Pancreas (tissue), 10 donors: Measurements from ENCODE around the gene DOK5. TPM values are rescaled to one million over a fixed set of nuclear protein-coding genes. Genes with fewer than 3 reads are reported as not detected.
A peak's percentile ranks its signal among the peaks of the same experiment; 100 is the strongest.

Experiments used
- ATAC-seq, 4 donors: fragments of 200-7000 bp; cut with Tn5 transposase; one replicate each; pipeline versions ENCODE4 v1.8.0 to v1.9.1; 2020; ENCODE audit warnings: mild to moderate bottlenecking in 4 of 4, moderate library complexity in 4 of 4
- DNase-seq, 6 donors: peaks; one replicate each; pipeline ENCODE4 v3.0.0-alpha.2; 2020
- FAIRE-seq: peaks from 2 replicates; lab custom pipeline; 2012; peaks lifted over from hg19 to GRCh38; lab: Jason Lieb, UNC
- H3K27ac ChIP-seq, 4 donors: fragments of 200-600 bp; sonication (generic); 1 replicate in 3 of 4; 2 replicates in 1 of 4; pipeline versions ENCODE4 v1.5.0 to v1.8.0; 2020
- H3K27me3 ChIP-seq, 4 donors: fragments of 200-600 bp; one replicate each; pipeline ENCODE4 v1.8.0; 2021
- H3K36me3 ChIP-seq, 3 donors: fragments of 200-600 bp; sonication (generic) in 1 of 3; one replicate each; pipeline versions ENCODE4 v1.5.0 to v1.8.0; 2020 to 2021
- H3K4me1 ChIP-seq, 3 donors: fragments of 200-600 bp; one replicate each; pipeline ENCODE4 v1.8.0; 2021
- H3K4me3 ChIP-seq, 4 donors: fragments of 200-600 bp; sonication (generic) in 2 of 4; one replicate each; pipeline versions ENCODE4 v1.5.0 to v1.8.0; 2020 to 2021
- H3K9me3 ChIP-seq, 4 donors: fragments of 200-600 bp; one replicate each; pipeline ENCODE4 v1.8.0; 2021
- WGBS, 2 donors: extraction: QIAGEN DNeasy Blood & Tissue Kit; methylation state at CpG; one replicate each; pipeline ENCODE4 v1.1.7; 2013; 5-methylcytosine and 5-hydroxymethylcytosine counted together
- intact Hi-C, 3 donors: fragments of 100-400 bp; cut with DNase I; formaldehyde crosslinking; loops; one replicate each; pipeline versions ENCODE4 v1.11.1 to v1.14.2; 2022
- polyA plus RNA-seq, 2 donors: library from polyadenylated mRNA; stranded (reverse); fragments of 200-250 nt; gene quantifications; one replicate each; pipeline ENCODE4 v1.2.3, GENCODE V29; 2013
- total RNA-seq, 6 donors: library from RNA; stranded (reverse); fragmentation: NEBNext Ultra II Directional in 4 of 6; extraction: Animal tissue kit (Norgen Biotek cat#: 25700) in 4 of 6; gene quantifications; one replicate each; pipeline versions ENCODE4 v1.2.1 to v1.2.4, GENCODE V29; 2021 to 2023
- TF ChIP-seq, protein P1 (sequence below), 4 donors: fragments of 200-600 bp; sonication (generic) in 3 of 4; IDR thresholded peaks; one replicate each; pipeline versions ENCODE4 v1.5.0 to v1.8.0; 2021; ENCODE audit warnings: antibody characterized with exemption in 4 of 4
- donor health status: healthy with polysubstance abuse.
- donor health status: DM: no; HTN: no; CAD: no; lungs with moderate emphysema.
- donor health status: DM: no; HTN: no; CAD: no.
- donor health status: control.
- donor health status: control.
- donor health status: Bipolar disorder and iron deficiency.
- donor health status: DM: yes; HTN: yes; CAD: no.
- donor health status: DM: no; HTN: no; CAD: no.
- donor health status: DM: no; HTN: no; CAD: no.
- donor health status: DM: yes; HTN: yes; CAD: no.

The DOK5 gene
- total and polyA plus RNA-seq, 8 donors: 0.24 to 1.2 (median 0.51) TPM

DNA sequence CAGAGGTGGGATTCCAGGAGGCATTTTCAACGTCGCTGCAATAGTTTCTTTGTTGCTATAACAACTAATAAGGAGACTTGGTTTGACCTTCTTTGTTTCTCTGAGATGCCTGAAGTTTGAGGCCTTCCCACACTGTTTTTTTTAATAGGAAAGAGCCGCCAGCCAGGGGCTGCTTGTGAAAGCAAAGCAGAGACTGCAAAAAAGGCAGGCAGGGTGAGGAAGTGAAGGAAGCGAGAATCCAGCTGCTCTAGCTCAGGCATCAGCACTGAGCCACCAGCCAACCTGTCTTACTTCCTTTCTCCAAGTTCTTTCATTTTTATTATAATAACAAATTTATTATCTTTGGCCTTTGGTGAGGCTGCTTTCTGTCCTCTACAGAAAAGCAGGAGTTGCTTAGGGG, 179.1 kb downstream of the DOK5 start:
- intact Hi-C loops: no loop called here
- TF ChIP-seq, protein P1, sequence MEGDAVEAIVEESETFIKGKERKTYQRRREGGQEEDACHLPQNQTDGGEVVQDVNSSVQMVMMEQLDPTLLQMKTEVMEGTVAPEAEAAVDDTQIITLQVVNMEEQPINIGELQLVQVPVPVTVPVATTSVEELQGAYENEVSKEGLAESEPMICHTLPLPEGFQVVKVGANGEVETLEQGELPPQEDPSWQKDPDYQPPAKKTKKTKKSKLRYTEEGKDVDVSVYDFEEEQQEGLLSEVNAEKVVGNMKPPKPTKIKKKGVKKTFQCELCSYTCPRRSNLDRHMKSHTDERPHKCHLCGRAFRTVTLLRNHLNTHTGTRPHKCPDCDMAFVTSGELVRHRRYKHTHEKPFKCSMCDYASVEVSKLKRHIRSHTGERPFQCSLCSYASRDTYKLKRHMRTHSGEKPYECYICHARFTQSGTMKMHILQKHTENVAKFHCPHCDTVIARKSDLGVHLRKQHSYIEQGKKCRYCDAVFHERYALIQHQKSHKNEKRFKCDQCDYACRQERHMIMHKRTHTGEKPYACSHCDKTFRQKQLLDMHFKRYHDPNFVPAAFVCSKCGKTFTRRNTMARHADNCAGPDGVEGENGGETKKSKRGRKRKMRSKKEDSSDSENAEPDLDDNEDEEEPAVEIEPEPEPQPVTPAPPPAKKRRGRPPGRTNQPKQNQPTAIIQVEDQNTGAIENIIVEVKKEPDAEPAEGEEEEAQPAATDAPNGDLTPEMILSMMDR (IDR thresholded peaks at IDR 0.05): no peak
- Histone ChIP-seq H3K27ac (no peak overlapping the region), H3K9me3 (no peaks in the 10 kb centered on the region), H3K27me3 (no peaks in the 10 kb centered on the region), H3K36me3 (no peaks in the 10 kb centered on the region), H3K4me1 (no peaks in the 10 kb centered on the region), H3K4me3 (no peak overlapping the region)
- DNase-seq (no peak), FAIRE-seq (no peak), ATAC-seq (no peak)
- WGBS, 2 donors: 75 to 85% methylated on average over 4 of the region's 4 CpGs

DNA sequence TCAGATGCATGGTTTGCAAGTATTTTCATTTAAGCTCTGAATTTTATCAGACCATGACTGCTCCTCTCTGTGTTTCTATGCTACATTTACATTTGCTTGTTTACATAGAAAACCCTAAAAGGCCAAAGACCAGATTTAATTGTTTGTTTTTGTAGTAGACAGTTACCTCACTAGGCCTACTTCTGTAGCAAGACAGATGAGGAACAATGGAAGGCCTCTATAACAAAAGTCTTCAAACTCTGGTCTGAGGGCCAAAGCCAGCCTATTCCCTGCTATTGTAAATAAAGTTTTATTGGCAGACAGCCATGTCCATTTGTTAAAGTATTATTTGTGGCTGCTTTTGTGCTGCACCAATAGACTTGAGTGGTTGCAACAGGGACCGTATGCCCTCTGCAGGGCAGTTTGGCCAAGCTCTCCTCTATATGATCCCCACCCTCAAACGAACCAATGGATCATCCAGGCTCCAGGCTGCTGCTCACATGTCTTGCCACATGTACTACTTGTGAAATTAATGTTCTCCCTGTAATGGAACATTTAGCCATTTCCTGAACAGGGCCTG, 182.0 kb downstream of the DOK5 start:
- TF ChIP-seq, protein P1 (IDR thresholded peaks at IDR 0.05): no peak
- Histone ChIP-seq H3K4me3 (no peak overlapping the region), H3K27ac (no peak overlapping the region), H3K4me1 (no peaks in the 10 kb centered on the region), H3K9me3 (no peaks in the 10 kb centered on the region), H3K27me3 (no peaks in the 10 kb centered on the region), H3K36me3 (no peaks in the 10 kb centered on the region)
- ATAC-seq (no peak), DNase-seq (no peak), FAIRE-seq (no peak)
- intact Hi-C loops: no loop called here
- WGBS, 2 donors: 82 to 88% methylated on average over 2 of the region's 2 CpGs

DNA sequence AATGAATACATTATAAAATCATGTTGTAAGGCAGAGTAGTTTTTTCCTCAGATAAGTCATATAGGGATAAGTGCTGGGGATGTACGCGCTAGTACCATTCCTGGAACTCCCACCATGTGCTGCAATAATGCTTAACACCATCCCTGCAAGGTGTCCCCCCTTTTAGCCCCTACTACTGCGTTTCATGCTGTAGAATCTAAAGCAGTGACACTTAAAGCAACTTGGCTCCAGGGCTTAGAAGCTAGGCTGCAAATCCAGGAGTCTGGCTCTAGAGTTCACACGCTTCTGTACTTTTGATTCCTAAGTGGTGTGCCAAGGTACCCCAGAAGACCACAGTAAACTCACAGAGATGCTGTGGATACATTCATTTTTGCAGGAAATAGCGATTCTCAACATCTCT, 183.1 kb downstream of the DOK5 start:
- Histone ChIP-seq H3K36me3 (no peaks in the 10 kb centered on the region), H3K27me3 (no peaks in the 10 kb centered on the region), H3K4me3 (no peak overlapping the region), H3K27ac (no peak overlapping the region), H3K9me3 (no peaks in the 10 kb centered on the region), H3K4me1 (no peaks in the 10 kb centered on the region)
- TF ChIP-seq, protein P1 (IDR thresholded peaks at IDR 0.05): peak in 1 of 4 donors; percentile 4
- 75 to 87% methylated on average over 5 of the region's 5 CpGs for WGBS, 2 donors
- DNase-seq (no peak), ATAC-seq (no peak), FAIRE-seq (no peak)
- intact Hi-C loops: no loop called here

DNA sequence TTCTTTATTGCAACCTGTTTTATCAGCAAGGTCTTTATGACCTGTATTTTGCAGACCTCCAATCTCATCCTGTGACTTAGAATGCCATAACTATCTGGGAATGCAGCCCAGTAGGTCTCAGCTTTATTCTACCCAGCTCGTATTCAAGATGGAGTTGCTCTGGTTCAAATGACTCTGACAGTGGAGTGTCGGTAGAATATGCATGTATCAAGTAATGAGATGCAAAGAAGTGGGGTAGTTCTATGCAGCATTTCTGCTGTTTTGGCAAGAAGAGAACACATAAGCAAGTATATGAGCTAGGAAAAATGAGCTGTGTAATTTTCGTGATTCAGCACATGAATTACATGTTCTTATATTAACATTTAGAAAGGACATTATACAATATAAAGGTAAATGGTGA, 185.9 kb downstream of the DOK5 start:
- TF ChIP-seq, protein P1 (IDR thresholded peaks at IDR 0.05): no peak
- no peaks in the 10 kb centered on the region for H3K27me3 ChIP-seq

DNA sequence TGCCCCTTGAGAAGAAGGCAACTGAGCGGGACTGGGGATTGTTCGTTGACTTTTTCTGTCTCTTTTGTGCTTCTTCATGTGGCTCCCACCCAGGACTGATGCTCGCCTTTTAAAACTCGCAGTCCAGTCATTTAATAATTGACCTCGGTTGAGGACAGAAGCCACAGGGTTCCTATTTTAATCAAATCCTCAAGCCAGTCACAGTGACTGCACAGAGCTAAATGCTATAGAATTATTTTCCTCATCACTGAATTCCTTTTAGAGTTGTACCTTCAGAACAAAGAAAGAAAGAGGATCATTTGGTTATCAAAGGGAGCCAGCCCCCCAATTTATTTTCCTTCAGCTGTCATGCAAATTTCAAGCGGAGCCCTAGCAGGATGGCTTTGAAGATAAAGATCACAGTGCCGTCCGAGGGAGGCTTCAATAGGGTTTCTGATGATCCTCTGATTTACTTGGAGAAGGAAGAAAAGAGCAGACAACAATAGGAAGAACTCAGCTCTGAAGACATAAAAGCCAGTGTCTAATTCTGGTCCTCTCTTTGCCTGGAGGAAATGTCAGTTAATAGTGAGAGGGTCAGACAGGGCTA, 186.6 kb downstream of the DOK5 start:
- Histone ChIP-seq H3K4me1 (no peaks in the 10 kb centered on the region), H3K27ac (no peak overlapping the region), H3K27me3 (no peaks in the 10 kb centered on the region), H3K36me3 (no peaks in the 10 kb centered on the region), H3K4me3 (no peak overlapping the region), H3K9me3 (no peaks in the 10 kb centered on the region)
- FAIRE-seq (no peak), ATAC-seq (no peak), DNase-seq (no peak)
- 58% methylated on average over 8 of the region's 8 CpGs for WGBS, 2 donors
- TF ChIP-seq, protein P1 (IDR thresholded peaks at IDR 0.05): no peak
- intact Hi-C loops: no loop called here

More for the DNA sequence above, 185.9 kb downstream of the DOK5 start:
- H3K9me3 ChIP-seq: no peaks in the 10 kb centered on the region
- WGBS, 2 donors: 54 to 57% methylated on average over 3 of the region's 3 CpGs
- no peaks in the 10 kb centered on the region for H3K4me1 ChIP-seq
- no peak overlapping the region for H3K4me3 ChIP-seq
- DNase-seq (no peak), FAIRE-seq (no peak), ATAC-seq (no peak)
- no peak overlapping the region for H3K27ac ChIP-seq
- intact Hi-C loops: no loop called here
- no peaks in the 10 kb centered on the region for H3K36me3 ChIP-seq
